ENCODE measurements around the gene RDH11.

Gene RDH11

GRCh38 chr14:67733616-67734015 lies 38.1 kb upstream of the RDH11 start:
- no peak for TF ChIP-seq CTCF (conservative IDR thresholded peaks at IDR 0.05)

DNA sequence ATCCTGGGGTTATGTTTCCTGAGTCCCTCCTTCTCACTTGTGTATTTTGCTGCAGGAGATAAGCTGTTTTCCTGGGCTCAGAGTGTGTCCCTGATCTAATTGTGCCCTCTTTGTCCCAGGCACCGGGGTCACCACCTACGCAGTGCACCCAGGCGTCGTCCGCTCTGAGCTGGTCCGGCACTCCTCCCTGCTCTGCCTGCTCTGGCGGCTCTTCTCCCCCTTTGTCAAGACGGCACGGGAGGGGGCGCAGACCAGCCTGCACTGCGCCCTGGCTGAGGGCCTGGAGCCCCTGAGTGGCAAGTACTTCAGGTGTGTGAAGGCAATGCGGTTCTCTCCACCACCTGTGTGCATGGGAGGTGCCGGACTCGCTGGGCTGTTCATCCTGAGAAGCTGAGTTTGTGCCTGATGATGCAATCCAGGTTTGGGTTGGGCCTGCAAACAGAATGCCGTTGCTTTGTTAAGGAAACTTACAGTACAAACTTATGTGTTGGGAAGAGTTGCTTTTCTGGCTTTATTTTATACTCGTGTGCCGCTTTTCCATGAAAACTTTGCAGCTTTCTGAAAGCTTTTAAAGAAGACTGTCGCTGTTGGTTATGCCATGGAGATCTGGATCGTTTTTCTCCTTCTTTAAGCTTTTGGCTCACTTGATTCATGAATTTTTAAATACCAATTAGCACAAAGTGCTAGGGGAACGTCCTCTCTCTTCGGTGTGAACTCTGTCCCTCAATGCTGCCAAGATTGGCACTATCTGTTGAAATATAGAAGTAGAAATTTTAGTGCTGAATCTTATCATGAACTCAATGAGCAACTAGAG lies 33.7 kb upstream of the RDH11 start:
- H3K27ac ChIP-seq = no peak overlapping the region
- TF ChIP-seq CTCF (conservative IDR thresholded peaks at IDR 0.05) = no peak

More at GRCh38 chr14:67733616-67734015, 38.1 kb upstream of the RDH11 start:
- no peak overlapping the region for H3K27ac ChIP-seq

- H3K27ac ChIP-seq = no peak overlapping the region
These were observed 32.7 kb upstream of the RDH11 start for GRCh38 chr14:67728258-67728657.

DNA sequence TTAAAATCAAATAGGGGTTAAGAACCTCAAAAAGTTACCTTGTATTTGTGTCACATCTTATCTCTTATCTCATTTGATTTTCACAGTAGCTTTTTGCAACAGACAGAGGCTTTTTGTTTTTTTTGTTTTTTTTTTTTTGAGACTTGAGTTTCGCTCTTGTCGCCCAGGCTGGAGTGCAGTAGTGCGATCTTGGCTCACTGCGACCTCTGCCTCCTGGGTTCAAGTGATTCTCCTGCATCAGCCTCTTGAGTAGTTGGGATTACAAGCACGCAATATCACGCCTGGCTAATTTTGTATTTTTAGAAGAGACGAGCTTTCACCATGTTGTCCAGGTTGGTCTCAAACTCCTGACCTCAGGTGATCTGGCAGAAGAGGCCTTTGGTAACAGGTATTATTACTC lies 31.8 kb upstream of the RDH11 start:
- no peak for TF ChIP-seq CTCF (conservative IDR thresholded peaks at IDR 0.05)
- H3K27ac ChIP-seq = no peak overlapping the region

More at GRCh38 chr14:67728258-67728657, 32.7 kb upstream of the RDH11 start:
- no peak for TF ChIP-seq CTCF (conservative IDR thresholded peaks at IDR 0.05)

DNA sequence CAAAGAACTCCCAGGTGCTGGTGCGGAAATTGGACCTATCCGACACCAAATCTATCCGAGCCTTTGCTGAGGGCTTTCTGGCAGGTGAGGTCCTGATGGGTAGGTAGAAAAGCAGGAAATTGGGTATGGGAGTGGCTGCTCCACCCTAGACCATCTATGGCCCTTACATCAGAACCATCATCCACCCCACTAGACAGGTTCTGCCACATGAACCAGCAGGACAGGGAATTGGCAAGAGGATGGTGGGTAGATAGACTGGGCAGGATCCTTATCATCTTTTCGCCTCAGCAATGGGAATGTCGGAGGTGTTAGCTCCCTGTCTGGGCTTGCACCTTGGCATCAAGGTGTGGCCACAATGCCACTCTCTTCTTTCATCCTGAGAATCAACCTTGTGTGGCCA lies 29.6 kb upstream of the RDH11 start:
- no peak overlapping the region for H3K27ac ChIP-seq
- no peak for TF ChIP-seq CTCF (conservative IDR thresholded peaks at IDR 0.05)

DNA sequence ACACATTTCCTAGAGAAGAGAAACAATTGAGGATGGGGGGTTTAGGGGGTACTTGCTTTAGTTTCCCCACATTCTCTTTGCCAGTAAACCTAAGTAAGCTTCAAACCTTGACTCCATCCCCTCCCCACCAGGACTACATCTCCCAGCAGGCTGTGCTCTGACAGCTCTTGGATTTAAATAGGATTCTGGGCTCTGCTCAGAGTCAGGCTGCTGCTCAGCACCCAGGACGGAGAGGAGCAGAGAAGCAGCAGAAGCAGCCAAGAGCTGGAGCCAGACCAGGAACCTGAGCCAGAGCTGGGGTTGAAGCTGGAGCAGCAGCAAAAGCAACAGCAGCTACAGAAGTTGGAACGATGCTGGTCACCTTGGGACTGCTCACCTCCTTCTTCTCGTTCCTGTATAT lies 26.7 kb upstream of the RDH11 start:
- no peak for TF ChIP-seq CTCF (conservative IDR thresholded peaks at IDR 0.05)

DNA sequence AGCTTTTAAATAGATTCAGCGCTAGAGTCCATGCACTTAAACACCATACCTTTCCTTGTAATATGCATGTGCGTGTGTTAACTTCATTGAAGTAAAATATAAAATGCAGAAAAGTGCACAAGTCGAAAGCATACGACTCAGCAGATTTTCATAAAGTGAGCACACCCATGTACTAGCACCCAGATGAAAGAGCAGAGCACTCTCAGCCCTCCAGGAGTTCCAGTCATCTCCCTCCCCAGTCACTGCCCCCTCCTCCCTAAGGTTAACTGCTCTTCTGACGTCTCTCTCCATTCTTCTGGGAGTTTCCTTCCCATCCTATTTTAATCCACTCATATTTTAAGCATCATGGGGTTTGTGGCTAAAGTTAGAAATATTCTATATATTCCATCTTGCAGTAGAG lies 26.3 kb upstream of the RDH11 start:
- no peak overlapping the region for H3K27ac ChIP-seq
- TF ChIP-seq CTCF (conservative IDR thresholded peaks at IDR 0.05) = no peak

More for the DNA sequence above, 26.7 kb upstream of the RDH11 start:
- no peak overlapping the region for H3K27ac ChIP-seq
